Posterior vena cava (tissue), 2 donors: ENCODE data around the gene SLC25A12. TPM values are rescaled to one million over a fixed set of nuclear protein-coding genes. Genes with fewer than 3 reads are reported as not detected.
"Not testable (repeated sequence)": the region's sequence is repeated elsewhere in the genome, so short reads cannot be mapped to it uniquely, and the experiment has no call there.

Source experiments
- DNase-seq: peaks from one replicate; pipeline ENCODE4 v3.0.0-alpha.2; 2020; ENCODE audit warnings: low spot score
- intact Hi-C, 2 donors: fragments of 100-400 bp; cut with DNase I; formaldehyde crosslinking; loops; one replicate each; pipeline versions ENCODE4 v1.14.1 to v1.14.2; 2022 to 2023
- long read RNA-seq, 2 donors: library from polyadenylated mRNA; unstranded; transcript quantifications; one replicate each; pipeline ENCODE4 v2.0.0, GENCODE V29; 2020 to 2021
- total RNA-seq, 2 donors: library from RNA; stranded (reverse); fragmentation: NEBNext Ultra II Directional; extraction: Animal tissue kit (Norgen Biotek cat#: 25700); gene quantifications; one replicate each; pipeline ENCODE4 v1.2.1, GENCODE V29; 2021
- donor health status: DM: yes; HTN: yes; CAD: no.
- donor health status: DM: yes; HTN: yes; CAD: no.

SLC25A12 gene
- 10 to 100 TPM; 34.7 to 35.4 TPM for total RNA-seq
- long read RNA-seq, donor 1, transcript SLC25A12-202 (18 exons, 2,979 nt), result major isoform, 10 of 20 reads
- long read RNA-seq, donor 1, partial matches to known transcripts, result 2 of 20 reads
- long read RNA-seq, donor 1, other reads (novel, unspliced or antisense), result 8 of 20 reads
- long read RNA-seq, donor 2, transcript SLC25A12-202 (18 exons, 2,979 nt), result major isoform, 45 of 68 reads
- long read RNA-seq, donor 2, partial matches to known transcripts, result 10 of 68 reads
- long read RNA-seq, donor 2, other reads (novel, unspliced or antisense), result 10 of 68 reads

- peak; percentile 94 for DNase-seq
- intact Hi-C loops, result no loop called here
Observed at GRCh38 chr2:171893824-171894611, at the start of gene SLC25A12. SLC25A12 (minus strand) TSS chr2:171894244; CDS start chr2:171894214, 30 bp downstream.

- intact Hi-C loops, result no loop called here
Observed at GRCh38 chr2:171941316-171941699, 47.3 kb upstream of the SLC25A12 start.

GRCh38 chr2:171939743-171940071 is 45.7 kb upstream of the SLC25A12 start:
- intact Hi-C loops, result no loop called here
- no peak for DNase-seq

More at GRCh38 chr2:171941316-171941699, 47.3 kb upstream of the SLC25A12 start:
- no peak for DNase-seq

- intact Hi-C loops, result no loop called here
- no peak for DNase-seq
Observed at GRCh38 chr2:171939058-171939742, 45.2 kb upstream of the SLC25A12 start.

- no peak for DNase-seq
- intact Hi-C loops, result no loop called here
Observed at GRCh38 chr2:171930385-171930784, 36.3 kb upstream of the SLC25A12 start.

- DNase-seq, result no peak
- intact Hi-C loops, result no loop called here
Observed at GRCh38 chr2:171924170-171924942, 30.3 kb upstream of the SLC25A12 start.

GRCh38 chr2:171923206-171923605 is 29.2 kb upstream of the SLC25A12 start:
- intact Hi-C loops, result no loop called here
- DNase-seq, result no peak

GRCh38 chr2:171922230-171923022 is 28.4 kb upstream of the SLC25A12 start, which contains the start of gene HAT1:
HAT1 (plus strand) TSS chr2:171922461; CDS start chr2:171922501, 40 bp downstream.
- peak; percentile 99 for DNase-seq
- intact Hi-C loops, result no loop called here

- intact Hi-C loops, result no loop called here
Observed at GRCh38 chr2:171921970-171922229, 27.9 kb upstream of the SLC25A12 start.

GRCh38 chr2:171919453-171919852 is 25.4 kb upstream of the SLC25A12 start:
- intact Hi-C loops, result no loop called here
- DNase-seq, result no peak

More at GRCh38 chr2:171921970-171922229, 27.9 kb upstream of the SLC25A12 start:
- DNase-seq, result no peak

GRCh38 chr2:171913517-171913916 is 19.5 kb upstream of the SLC25A12 start:
- intact Hi-C loops, result no loop called here
- DNase-seq, result no peak

- DNase-seq, result no peak
- intact Hi-C loops, result no loop called here
Observed at GRCh38 chr2:171910494-171910893, 16.4 kb upstream of the SLC25A12 start.

- intact Hi-C loops, result no loop called here
- no peak for DNase-seq
Observed at GRCh38 chr2:171909266-171909665, 15.2 kb upstream of the SLC25A12 start.

GRCh38 chr2:171908235-171908634 is 14.2 kb upstream of the SLC25A12 start:
- intact Hi-C loops, result no loop called here
- DNase-seq, result no peak

- no peak for DNase-seq
- intact Hi-C loops, result no loop called here
Observed at GRCh38 chr2:171902840-171903420, 8.9 kb upstream of the SLC25A12 start.

- DNase-seq, intact Hi-C loops: not testable (repeated sequence)
Observed at GRCh38 chr2:171899623-171900282, 5.7 kb upstream of the SLC25A12 start.

- no peak for DNase-seq
- intact Hi-C loops, result no loop called here
Observed at GRCh38 chr2:171895786-171896185, 1.7 kb upstream of the SLC25A12 start.

GRCh38 chr2:171894612-171894947 is 536 bp upstream of the SLC25A12 start:
- intact Hi-C loops, result no loop called here
- no peak for DNase-seq
